H54 (cell line): Measurements from ENCODE around the gene PARP9.
"Not testable (repeated sequence)": the region's sequence is repeated elsewhere in the genome, so short reads cannot be mapped to it uniquely, and the experiment has no call there.

ENCODE experiments used
- DNase-seq: peaks from one replicate; pipeline ENCODE4 v3.0.0; 2011; ENCODE audit warnings: low spot score, mixed read lengths; ENCODE audit not compliant: insufficient read length
- FAIRE-seq: peaks from 3 replicates; lab custom pipeline; 2011; peaks lifted over from hg19 to GRCh38; lab: Jason Lieb, UNC
- POLR2A ChIP-seq: IDR thresholded peaks from 2 replicates; pipeline ENCODE4 v1.6.1; 2011; ENCODE audit warnings: low read depth, mild to moderate bottlenecking, low read length

Gene PARP9

DNA sequence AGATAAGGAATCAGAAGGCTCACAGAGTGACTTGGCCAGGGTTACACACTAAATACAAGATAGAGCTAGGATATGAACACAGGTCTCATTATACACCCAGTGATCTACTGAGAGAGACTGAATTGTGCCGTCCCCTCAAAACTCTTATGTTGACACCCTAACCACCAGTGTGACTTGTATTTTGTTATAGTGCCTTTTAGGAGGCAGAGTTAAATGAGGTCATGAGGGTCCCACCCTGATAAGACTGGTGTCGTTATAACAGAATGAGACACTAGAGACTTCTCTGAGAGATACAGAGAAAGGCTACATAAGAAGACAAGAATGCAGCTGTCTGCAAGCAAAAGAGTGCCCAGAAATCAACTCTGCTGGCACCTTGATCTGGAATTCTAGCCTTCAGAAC lies 62.0 kb downstream of the PARP9 start:
- TF ChIP-seq POLR2A: no peak
- FAIRE-seq (peak; percentile 15), DNase-seq (no peak)

- FAIRE-seq, DNase-seq: not testable (repeated sequence)
These were observed 63.1 kb downstream of the PARP9 start for GRCh38 chr3:122500964-122501363.

DNA sequence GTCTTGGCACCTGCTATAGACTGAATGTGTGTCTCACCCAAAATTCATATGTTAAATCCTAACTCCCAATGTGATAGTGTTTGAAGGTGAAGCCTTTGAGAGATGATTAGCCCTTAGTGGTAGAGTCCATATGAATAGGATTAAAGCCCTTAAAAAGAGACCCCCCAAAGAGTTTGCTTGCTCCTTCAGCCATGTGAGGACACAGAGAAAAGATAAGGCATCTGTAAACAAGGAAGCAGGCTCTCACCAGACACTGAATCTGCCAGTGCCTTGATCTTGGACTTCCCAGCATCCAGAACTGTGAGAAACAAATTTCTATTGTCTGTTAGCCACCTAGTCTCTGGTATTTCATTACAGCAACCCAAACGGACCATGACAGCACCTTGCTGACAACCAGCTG lies 65.9 kb downstream of the PARP9 start:
- FAIRE-seq (no peak), DNase-seq (no peak)
- TF ChIP-seq POLR2A: no peak

DNA sequence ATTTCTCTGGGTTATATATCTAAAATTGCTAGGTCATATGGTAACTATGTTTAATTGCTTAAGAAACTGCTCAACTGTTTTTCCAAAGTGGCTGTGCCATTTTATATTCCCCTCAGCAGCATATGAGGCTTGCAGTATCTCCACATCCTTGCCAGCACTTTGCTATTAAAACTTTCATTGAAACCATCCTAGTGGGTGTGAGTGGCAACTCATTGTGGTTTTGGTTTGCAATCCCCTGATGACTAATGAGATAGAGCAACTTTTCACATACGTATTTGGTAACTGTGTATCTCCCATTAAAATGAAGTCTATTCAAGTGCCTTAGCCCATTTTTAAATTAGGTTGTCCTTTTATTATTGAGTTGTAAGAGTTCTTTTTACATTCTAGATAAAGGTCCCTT lies 66.7 kb downstream of the PARP9 start:
- FAIRE-seq (peak; percentile 99), DNase-seq (peak; percentile 40)

DNA sequence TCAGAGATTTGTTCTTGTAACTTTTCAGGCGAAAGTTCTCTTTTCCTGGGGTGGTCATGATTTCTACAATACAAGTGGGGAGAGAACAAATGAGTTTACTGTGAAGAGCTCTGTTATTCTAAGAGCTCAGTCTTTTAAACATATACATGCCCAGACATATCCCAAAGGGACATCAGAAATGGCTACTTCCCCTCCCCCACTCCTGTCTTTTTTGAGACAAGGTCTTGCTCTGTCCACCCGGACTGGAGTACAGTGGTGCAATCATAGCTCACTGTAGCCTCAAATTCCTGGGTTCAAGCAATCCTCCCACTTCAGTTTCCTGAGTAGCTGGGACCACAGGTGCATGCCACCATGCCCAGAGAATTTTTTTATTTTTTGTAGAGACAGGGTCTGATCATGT lies 67.6 kb downstream of the PARP9 start:
- DNase-seq (no peak), FAIRE-seq (no peak)
- TF ChIP-seq POLR2A: no peak

More for the DNA sequence above, 66.7 kb downstream of the PARP9 start:
- TF ChIP-seq POLR2A: no peak

DNA sequence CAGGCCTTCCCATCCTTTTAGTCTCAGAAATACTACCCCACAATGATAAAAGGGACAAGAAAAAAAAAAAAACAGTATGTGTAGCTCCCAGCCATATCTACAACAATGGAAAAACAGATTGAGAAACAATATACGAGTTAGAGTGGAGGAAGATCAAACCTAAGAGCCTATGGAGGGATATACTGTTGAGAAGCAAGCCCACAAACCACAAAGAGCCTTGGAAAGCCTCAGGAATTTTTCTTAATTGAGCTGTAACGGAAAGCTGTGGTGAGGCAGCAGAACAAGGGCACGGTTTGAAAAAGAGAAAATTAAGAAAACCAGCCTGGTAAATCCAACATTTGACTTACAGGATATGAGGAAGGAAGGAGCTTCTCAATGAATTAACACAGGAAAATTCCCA lies 70.8 kb downstream of the PARP9 start:
- DNase-seq (no peak), FAIRE-seq (peak; percentile 97)
- no peak for TF ChIP-seq POLR2A

- TF ChIP-seq POLR2A: no peak
- FAIRE-seq: no peak
- DNase-seq: no peak
These were observed 75.7 kb downstream of the PARP9 start for GRCh38 chr3:122488262-122488973.

DNA sequence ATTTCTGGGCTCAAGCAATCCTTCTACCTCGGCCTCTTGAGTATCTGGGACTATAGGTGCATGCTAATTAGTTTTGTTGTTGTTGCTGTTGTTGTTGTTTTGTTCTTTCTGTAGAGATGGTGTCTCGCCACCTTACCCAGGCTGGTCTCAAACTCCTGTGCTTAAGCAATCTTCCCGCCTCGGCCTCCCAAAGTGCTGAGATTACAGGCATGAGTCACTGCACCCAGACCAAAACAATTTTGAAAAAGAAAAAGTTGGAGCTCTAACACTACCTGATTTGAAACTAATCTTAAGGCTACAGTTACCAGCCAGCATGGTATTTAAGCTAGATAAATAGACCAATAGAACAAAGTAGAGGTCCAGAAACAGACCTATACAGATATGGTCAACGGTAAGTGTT lies 79.1 kb downstream of the PARP9 start:
- TF ChIP-seq POLR2A: no peak
- FAIRE-seq (peak; percentile 95), DNase-seq (no peak)

DNA sequence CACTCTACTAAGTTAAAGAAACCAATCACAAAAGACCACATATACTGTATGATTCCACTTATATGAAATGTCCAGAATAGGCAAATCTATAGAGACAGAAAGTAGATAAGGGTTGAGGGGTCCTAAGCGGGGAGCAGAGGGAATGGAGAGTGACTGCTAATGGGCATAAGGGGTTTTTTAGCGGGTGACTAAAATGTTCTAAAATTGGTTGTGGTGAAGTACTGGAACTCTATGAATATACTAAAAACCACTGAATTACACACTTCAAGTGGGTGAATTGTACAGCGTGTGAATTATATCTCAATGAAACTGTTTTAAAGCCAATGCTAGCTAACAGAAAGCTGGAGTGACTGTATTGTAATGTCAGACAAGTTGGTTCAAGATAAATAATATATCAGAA lies 82.7 kb downstream of the PARP9 start:
- no peak for TF ChIP-seq POLR2A
- FAIRE-seq (no peak), DNase-seq (no peak)
